Hepatocyte (in vitro differentiated cells): ENCODE results near the gene GMDS. TPM values are rescaled to one million over a fixed set of nuclear protein-coding genes. Genes with fewer than 3 reads are reported as not detected.

Source experiments
- DNase-seq: peaks from one replicate; pipeline ENCODE4 v3.0.0-alpha.2; 2016; ENCODE audit warnings: low spot score
- H2AFZ ChIP-seq: fragments of 200-600 bp; sonication (generic); 2 replicates; pipeline ENCODE4 v1.6.0; 2016; ENCODE audit warnings: antibody characterized with exemption, mild to moderate bottlenecking
- H3K27ac ChIP-seq: fragments of 200-600 bp; sonication (generic); 2 replicates; pipeline ENCODE4 v1.5.1; 2016; ENCODE audit warnings: mild to moderate bottlenecking
- H3K27me3 ChIP-seq: fragments of 200-600 bp; sonication (generic); 2 replicates; pipeline ENCODE4 v1.6.1; 2016
- H3K36me3 ChIP-seq: fragments of 200-600 bp; sonication (generic); replicated peaks from 2 replicates; pipeline ENCODE4 v1.5.1; 2016; ENCODE audit warnings: low read depth; ENCODE audit not compliant: insufficient read depth
- H3K4me1 ChIP-seq: fragments of 200-600 bp; sonication (generic); 2 replicates; pipeline ENCODE4 v1.5.1; 2016; ENCODE audit warnings: mild to moderate bottlenecking, moderate library complexity; ENCODE audit not compliant: insufficient read depth
- H3K4me2 ChIP-seq: fragments of 200-600 bp; sonication (generic); 2 replicates; pipeline ENCODE4 v1.6.0; 2016
- H3K4me3 ChIP-seq: fragments of 200-600 bp; sonication (generic); 2 replicates; pipeline ENCODE4 v1.5.1; 2016; ENCODE audit warnings: mild to moderate bottlenecking
- H3K79me2 ChIP-seq: fragments of 200-600 bp; sonication (generic); 2 replicates; pipeline ENCODE4 v1.6.0; 2017; ENCODE audit warnings: mild to moderate bottlenecking
- H3K9me2 ChIP-seq: fragments of 200-600 bp; sonication (generic); replicated peaks from 2 replicates; pipeline ENCODE4 v1.6.0; 2017; ENCODE audit warnings: mild to moderate bottlenecking; ENCODE audit not compliant: insufficient read depth
- H3K9me3 ChIP-seq: fragments of 200-600 bp; sonication (generic); 2 replicates; pipeline ENCODE4 v1.5.1; 2016; ENCODE audit warnings: low read depth, mild to moderate bottlenecking
- H4K20me1 ChIP-seq: fragments of 200-600 bp; sonication (generic); 2 replicates; pipeline ENCODE4 v1.6.0; 2016; ENCODE audit warnings: mild to moderate bottlenecking; ENCODE audit not compliant: insufficient read depth, poor library complexity, severe bottlenecking
- EZH2 ChIP-seq: fragments of 200-600 bp; sonication (generic); IDR thresholded peaks from 2 replicates; pipeline ENCODE4 v1.6.1; 2016; ENCODE audit warnings: antibody characterized with exemption, mild to moderate bottlenecking, borderline replicate concordance
- EZH2phosphoT487 ChIP-seq: fragments of 200-600 bp; sonication (generic); IDR thresholded peaks from one replicate; pipeline ENCODE4 v1.6.1; 2018; ENCODE audit warnings: antibody characterized with exemption, mild to moderate bottlenecking, low read depth, moderate library complexity; ENCODE audit not compliant: unreplicated experiment, severe bottlenecking
- WGBS: methylation state at CpG from one replicate; pipeline ENCODE4 v1.1.6; 2016; ENCODE audit warnings: low lambda C conversion rate; ENCODE audit errors: missing lambda C conversion rate; 5-methylcytosine and 5-hydroxymethylcytosine counted together
- polyA plus RNA-seq: library from polyadenylated mRNA; unstranded; fragments of >200 nt; fragmentation: Nextera tagmentation; extraction: Ambion mirVana; gene quantifications from 2 replicates; pipeline ENCODE4 v1.2.1, GENCODE V29; 2016
- total RNA-seq: library from RNA; depleted of rRNA; stranded (reverse); fragments of >200 nt; gene quantifications from 2 replicates; pipeline ENCODE4 v1.2.3, GENCODE V29; 2014
- TF ChIP-seq, protein P1 (sequence below): fragments of 200-600 bp; sonication (generic); IDR thresholded peaks from 2 replicates; pipeline ENCODE4 v1.5.1; 2016; ENCODE audit warnings: antibody characterized with exemption, mild to moderate bottlenecking; ENCODE audit not compliant: poor library complexity

Gene GMDS
- total and polyA plus RNA-seq, 2 experiments from 2014 or later, result 20.7 to 32.6 TPM

DNA sequence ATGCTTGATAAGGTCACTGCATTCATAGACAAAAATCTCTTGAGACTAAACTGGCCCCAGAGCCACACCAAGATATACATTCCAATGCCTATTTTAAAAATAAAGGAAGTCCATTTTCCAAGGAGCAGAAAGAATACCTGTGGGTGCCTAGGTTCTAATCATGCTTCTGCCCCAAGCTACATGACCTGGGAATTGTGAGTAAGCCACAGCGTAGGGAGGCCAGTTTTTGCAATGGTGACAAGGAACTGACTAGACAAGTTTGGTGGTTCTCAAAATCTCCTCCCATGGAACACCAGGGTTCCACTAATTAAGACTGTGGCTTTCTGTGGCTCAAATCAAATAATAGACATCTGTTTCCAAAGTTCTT is 83.3 kb downstream of the GMDS start:
- H4K20me1 ChIP-seq, result no peaks in the 10 kb centered on the region
- no peak overlapping the region for H2AFZ ChIP-seq
- H3K4me1 ChIP-seq, result no peaks in the 10 kb centered on the region
- DNase-seq, result no peak
- H3K79me2 ChIP-seq, result peaks cover 23% of the 10 kb centered on the region
- TF ChIP-seq, protein P1, sequence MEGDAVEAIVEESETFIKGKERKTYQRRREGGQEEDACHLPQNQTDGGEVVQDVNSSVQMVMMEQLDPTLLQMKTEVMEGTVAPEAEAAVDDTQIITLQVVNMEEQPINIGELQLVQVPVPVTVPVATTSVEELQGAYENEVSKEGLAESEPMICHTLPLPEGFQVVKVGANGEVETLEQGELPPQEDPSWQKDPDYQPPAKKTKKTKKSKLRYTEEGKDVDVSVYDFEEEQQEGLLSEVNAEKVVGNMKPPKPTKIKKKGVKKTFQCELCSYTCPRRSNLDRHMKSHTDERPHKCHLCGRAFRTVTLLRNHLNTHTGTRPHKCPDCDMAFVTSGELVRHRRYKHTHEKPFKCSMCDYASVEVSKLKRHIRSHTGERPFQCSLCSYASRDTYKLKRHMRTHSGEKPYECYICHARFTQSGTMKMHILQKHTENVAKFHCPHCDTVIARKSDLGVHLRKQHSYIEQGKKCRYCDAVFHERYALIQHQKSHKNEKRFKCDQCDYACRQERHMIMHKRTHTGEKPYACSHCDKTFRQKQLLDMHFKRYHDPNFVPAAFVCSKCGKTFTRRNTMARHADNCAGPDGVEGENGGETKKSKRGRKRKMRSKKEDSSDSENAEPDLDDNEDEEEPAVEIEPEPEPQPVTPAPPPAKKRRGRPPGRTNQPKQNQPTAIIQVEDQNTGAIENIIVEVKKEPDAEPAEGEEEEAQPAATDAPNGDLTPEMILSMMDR, result no peak
- TF ChIP-seq EZH2phosphoT487, result no peak
- no peak for TF ChIP-seq EZH2
- H3K36me3 ChIP-seq, result no peaks in the 10 kb centered on the region
- no peak overlapping the region for H3K4me2 ChIP-seq
- WGBS, result 79% methylated on average over 1 of the region's 1 CpG
- H3K9me2 ChIP-seq, result no peaks in the 10 kb centered on the region
- no peak overlapping the region for H3K27ac ChIP-seq
- H3K9me3 ChIP-seq, result no peaks in the 10 kb centered on the region
- H3K4me3 ChIP-seq, result no peak overlapping the region
- H3K27me3 ChIP-seq, result no peaks in the 10 kb centered on the region

DNA sequence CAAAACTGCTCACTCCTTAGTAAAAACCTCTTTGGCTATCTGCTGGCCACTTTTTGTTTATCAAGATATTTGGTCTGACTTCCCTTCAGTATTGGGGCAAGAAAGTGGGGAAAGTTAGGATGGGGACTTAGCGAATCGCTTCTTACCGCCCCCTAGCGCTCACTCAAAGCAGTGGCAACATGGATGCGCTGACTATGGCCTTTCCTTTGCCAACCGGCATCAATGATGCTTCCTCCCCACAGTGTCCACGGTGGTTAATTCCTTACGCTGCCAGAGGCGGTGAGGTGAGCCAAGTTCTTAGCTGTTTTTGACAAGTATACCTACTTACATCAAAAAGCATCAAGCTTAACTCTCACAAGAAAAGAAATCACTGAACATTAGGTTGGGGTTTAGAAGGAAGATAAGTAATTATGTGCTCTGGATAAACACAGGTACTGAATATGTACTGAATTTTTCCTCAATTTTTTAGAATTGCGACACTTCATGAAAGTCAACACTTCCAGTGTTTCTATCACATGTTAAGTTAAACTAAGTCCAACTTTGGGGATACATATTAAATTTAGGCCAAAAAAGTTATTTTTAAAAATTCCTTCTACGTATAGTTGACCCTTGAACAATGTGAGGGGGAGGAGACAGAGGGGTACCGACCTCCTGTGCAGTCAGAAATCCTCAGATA is 86.7 kb downstream of the GMDS start:
- H3K4me2 ChIP-seq, result no peak overlapping the region
- no peaks in the 10 kb centered on the region for H4K20me1 ChIP-seq
- no peak for TF ChIP-seq EZH2phosphoT487
- TF ChIP-seq, protein P1, result peak; percentile 45
- H2AFZ ChIP-seq, result no peak overlapping the region
- no peak overlapping the region for H3K4me3 ChIP-seq
- H3K36me3 ChIP-seq, result no peaks in the 10 kb centered on the region
- H3K27me3 ChIP-seq, result no peaks in the 10 kb centered on the region
- no peaks in the 10 kb centered on the region for H3K9me3 ChIP-seq
- H3K9me2 ChIP-seq, result no peaks in the 10 kb centered on the region
- no peaks in the 10 kb centered on the region for H3K4me1 ChIP-seq
- H3K27ac ChIP-seq, result no peak overlapping the region
- 42% methylated on average over 12 of the region's 12 CpGs for WGBS
- peaks cover 9% of the 10 kb centered on the region for H3K79me2 ChIP-seq
- DNase-seq, result peak; percentile 54

DNA sequence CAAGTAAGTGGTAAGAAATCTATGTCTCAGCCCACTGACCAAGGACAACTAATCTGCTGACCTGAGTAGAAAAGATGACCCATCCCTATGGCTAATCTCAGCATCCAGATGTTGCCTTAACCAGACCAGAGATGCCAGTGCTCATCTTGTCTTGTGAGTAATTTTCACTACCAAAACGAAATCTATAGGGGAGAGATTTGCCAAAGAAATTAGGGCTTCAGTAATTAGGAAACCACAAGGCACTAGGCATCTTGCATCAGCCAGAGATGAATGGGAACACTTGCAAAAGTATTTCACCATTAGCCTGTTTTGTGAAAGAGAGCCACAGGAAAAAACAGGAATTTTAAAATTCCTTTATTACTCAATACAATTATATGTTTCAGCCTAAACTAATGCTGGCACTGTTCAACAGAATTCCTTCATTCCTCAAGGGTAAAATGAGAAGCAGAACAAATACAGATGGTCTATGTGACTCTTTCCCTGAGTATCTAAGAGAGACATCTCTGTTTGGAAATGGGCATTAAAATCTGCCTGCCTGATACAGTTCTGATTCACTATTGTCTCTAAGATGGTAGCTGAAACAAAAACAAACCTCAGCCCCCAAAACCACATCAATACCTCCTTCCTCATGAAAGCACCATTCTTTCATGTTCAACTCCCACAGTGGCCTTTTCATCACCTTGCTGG is 87.8 kb downstream of the GMDS start:
- Histone ChIP-seq H3K9me2 (no peaks in the 10 kb centered on the region), H3K4me3 (no peak overlapping the region), H3K79me2 (peaks cover 2% of the 10 kb centered on the region), H4K20me1 (no peaks in the 10 kb centered on the region), H3K27ac (no peak overlapping the region), H3K4me1 (no peaks in the 10 kb centered on the region), H3K9me3 (no peaks in the 10 kb centered on the region), H3K36me3 (no peaks in the 10 kb centered on the region), H3K27me3 (no peaks in the 10 kb centered on the region), H3K4me2 (no peak overlapping the region), H2AFZ (no peak overlapping the region)
- 63% methylated on average over 1 of the region's 1 CpG for WGBS
- no peak for DNase-seq
- TF ChIP-seq EZH2, result no peak
- no peak for TF ChIP-seq EZH2phosphoT487
- TF ChIP-seq, protein P1, result no peak
